IMR-90 (cell line): ENCODE measurements around the gene DNAJA4. TPM values are rescaled to one million over a fixed set of nuclear protein-coding genes. Genes with fewer than 3 reads are reported as not detected.

Source experiments
- ATAC-seq: fragments of 200-7000 bp; cut with Tn5 transposase; 2 replicates; pipeline ENCODE4 v1.9.1; 2020; ENCODE audit warnings: low read depth, mild to moderate bottlenecking, moderate library complexity
- BruUV-seq: library from RNA; stranded (reverse); fragments of 400-500 nt; replicated peaks from 2 replicates; lab custom pipeline; 2021; lab: Mats Ljungman, UMichigan
- CTCF ChIA-PET: fragments of 300-600 bp; formaldehyde crosslinking; extraction: SDS; loops from one replicate; lab custom pipeline; 2021; ENCODE audit warnings: antibody characterized with exemption; lab: Yijun Ruan, JAX
- POLR2A ChIA-PET: fragments of 300-600 bp; sonication (Branson Sonifier 250); formaldehyde crosslinking; loops from one replicate; lab custom pipeline; 2022; ENCODE audit warnings: antibody characterized with exemption; ENCODE audit not compliant: unreplicated experiment; lab: Charles Lee
- DNase-seq: peaks from one replicate; pipeline ENCODE4 v3.0.0; 2013
- H2AFZ ChIP-seq: replicated peaks from 2 replicates; pipeline ENCODE3; 2013; ENCODE audit warnings: low read length, mild to moderate bottlenecking; ENCODE audit not compliant: poor library complexity
- H2AK5ac ChIP-seq: 2 replicates; pipeline ENCODE4 v1.6.1; 2013; ENCODE audit warnings: low read depth, low read length, inconsistent platforms
- H2AK9ac ChIP-seq: replicated peaks from 2 replicates; pipeline ENCODE3; 2013; ENCODE audit warnings: mild to moderate bottlenecking, low read depth, low read length, moderate library complexity; ENCODE audit not compliant: poor library complexity
- H2BK120ac ChIP-seq: 2 replicates; pipeline ENCODE4 v1.6.1; 2013; ENCODE audit warnings: low read depth, low read length, inconsistent platforms
- H2BK15ac ChIP-seq: 3 replicates; pipeline ENCODE4 v1.6.1; 2013; ENCODE audit warnings: low read depth, low read length, inconsistent platforms
- H2BK20ac ChIP-seq: 2 replicates; pipeline ENCODE4 v1.6.1; 2013; ENCODE audit warnings: low read depth, mild to moderate bottlenecking, inconsistent platforms, low read length, moderate library complexity
- H2BK5ac ChIP-seq: 2 replicates; pipeline ENCODE4 v1.6.1; 2013; ENCODE audit warnings: mild to moderate bottlenecking, low read depth, low read length, inconsistent platforms; ENCODE audit not compliant: poor library complexity, severe bottlenecking
- H3K14ac ChIP-seq: replicated peaks from 2 replicates; pipeline ENCODE4 v1.6.1; 2013; ENCODE audit warnings: low read depth, low read length, inconsistent platforms
- H3K18ac ChIP-seq: 2 replicates; pipeline ENCODE4 v1.6.1; 2013; ENCODE audit warnings: low read depth, low read length, control low read depth
- H3K23ac ChIP-seq: 2 replicates; pipeline ENCODE4 v1.6.1; 2013; ENCODE audit warnings: low read depth, low read length, inconsistent platforms
- H3K27ac ChIP-seq: 2 replicates; pipeline ENCODE4 v1.5.1; 2013; ENCODE audit warnings: mild to moderate bottlenecking, control low read depth, low read length; ENCODE audit not compliant: insufficient read depth
- H3K27me3 ChIP-seq: 2 replicates; pipeline ENCODE4 v1.6.1; 2013; ENCODE audit warnings: low read length; ENCODE audit not compliant: control insufficient read depth, insufficient read depth
- H3K36me3 ChIP-seq: 2 replicates; pipeline ENCODE4 v1.6.1; 2013; ENCODE audit warnings: low read length, mixed read lengths; ENCODE audit not compliant: control insufficient read depth, insufficient read depth
- H3K4ac ChIP-seq: 2 replicates; pipeline ENCODE4 v1.6.1; 2013; ENCODE audit warnings: low read depth, low read length, inconsistent platforms
- H3K4me1 ChIP-seq: 2 replicates; pipeline ENCODE4 v1.6.1; 2013; ENCODE audit warnings: low read length, mixed read lengths; ENCODE audit not compliant: control insufficient read depth, insufficient read depth
- H3K4me2 ChIP-seq: 2 replicates; pipeline ENCODE4 v1.6.1; 2013; ENCODE audit warnings: low read depth, mild to moderate bottlenecking, control low read depth, low read length, moderate library complexity
- H3K4me3 ChIP-seq: 2 replicates; pipeline ENCODE4 v1.5.1; 2013; ENCODE audit warnings: low read depth, mild to moderate bottlenecking, control low read depth, low read length, moderate library complexity; ENCODE audit not compliant: insufficient read depth
- H3K56ac ChIP-seq: 2 replicates; pipeline ENCODE4 v1.6.1; 2013; ENCODE audit warnings: low read length, inconsistent platforms; ENCODE audit not compliant: insufficient read depth; ENCODE audit errors: extremely low read depth
- H3K79me1 ChIP-seq, 2 experiments: 2 replicates each; pipeline ENCODE4 v1.6.1; 2013; ENCODE audit warnings: low read length in 2 of 2, inconsistent platforms in 1 of 2, low read depth in 1 of 2
- H3K9ac ChIP-seq: 2 replicates; pipeline ENCODE4 v1.6.1; 2013; ENCODE audit warnings: low read depth, low read length, control low read depth
- H3K9me1 ChIP-seq: 2 replicates; pipeline ENCODE4 v1.6.1; 2013; ENCODE audit warnings: low read length, inconsistent platforms; ENCODE audit not compliant: insufficient read depth
- H3K9me3 ChIP-seq: 2 replicates; pipeline ENCODE4 v1.6.1; 2013; ENCODE audit warnings: low read length; ENCODE audit not compliant: control insufficient read depth, insufficient read depth
- H4K20me1 ChIP-seq: 2 replicates; pipeline ENCODE4 v1.6.1; 2013; ENCODE audit warnings: low read length, inconsistent platforms; ENCODE audit not compliant: insufficient read depth
- H4K5ac ChIP-seq: 2 replicates; pipeline ENCODE4 v1.6.1; 2013; ENCODE audit warnings: mild to moderate bottlenecking, low read depth, low read length, control low read depth
- H4K8ac ChIP-seq, 2 experiments: 2 replicates each; pipeline ENCODE4 v1.6.1; 2013; ENCODE audit warnings: low read depth in 2 of 2, low read length in 2 of 2, control low read depth in 1 of 2, inconsistent platforms in 1 of 2
- H4K91ac ChIP-seq: 2 replicates; pipeline ENCODE4 v1.6.1; 2013; ENCODE audit warnings: low read depth, low read length, inconsistent platforms; ENCODE audit not compliant: insufficient read depth
- MXI1 ChIP-seq: IDR thresholded peaks from 2 replicates; pipeline ENCODE4 v1.6.1; 2012; ENCODE audit warnings: low read depth, mild to moderate bottlenecking, low read length, moderate library complexity, borderline replicate concordance
- NFE2L2 ChIP-seq: fragments of 150-350 bp; IDR thresholded peaks from 2 replicates; pipeline ENCODE4 v1.6.1; 2016; ENCODE audit warnings: low read depth, mild to moderate bottlenecking, low read length
- POLR2A ChIP-seq: IDR thresholded peaks from 2 replicates; pipeline ENCODE4 v1.6.1; 2012; ENCODE audit warnings: mild to moderate bottlenecking, low read depth, low read length
- RAD21 ChIP-seq: IDR thresholded peaks from 2 replicates; pipeline ENCODE4 v1.6.1; 2012; ENCODE audit warnings: low read length, improper control_type of control experiment
- USF2 ChIP-seq: fragments of 150-350 bp; IDR thresholded peaks from 2 replicates; pipeline ENCODE4 v1.6.1; 2017; ENCODE audit warnings: mild to moderate bottlenecking, antibody characterized with exemption, low read length, low read depth
- WGBS, 2 experiments: methylation state at CpG; one replicate each; pipeline versions ENCODE4 v1.1.5 to v1.1.7; 2013; ENCODE audit warnings: missing lambda C conversion rate in 2 of 2; ENCODE audit not compliant: insufficient read length in 1 of 2; ENCODE audit errors: extremely low coverage in 2 of 2; 5-methylcytosine and 5-hydroxymethylcytosine counted together
- dilution Hi-C: fragments of 300-500 bp; cut with HindIII; formaldehyde crosslinking; loops from one replicate; pipeline ENCODE4 v1.14.3; 2018; ENCODE audit warnings: low sequenced_read_pairs; ENCODE audit not compliant: unreplicated experiment
- in situ Hi-C: fragments of 300-500 bp; cut with MboI; formaldehyde crosslinking; loops from 3 replicates; pipeline ENCODE4 v1.14.3; 2019; ENCODE audit warnings: low sequenced_read_pairs, inconsistent platforms, mixed read lengths
- intact Hi-C: fragments of 100-400 bp; cut with micrococcal nuclease; formaldehyde crosslinking; loops from 2 replicates; pipeline ENCODE4 v1.10.0; 2022
- polyA plus RNA-seq, 3 experiments: library from polyadenylated mRNA; depleted of rRNA; stranded (reverse); fragments of >200 nt; gene quantifications; 2 replicates each; pipeline ENCODE4 v1.2.3, GENCODE V29; 2012; ENCODE audit warnings: low replicate concordance in 1 of 3
- total RNA-seq: library from RNA; depleted of rRNA; stranded (reverse); fragments of >200 nt; gene quantifications from 2 replicates; pipeline ENCODE4 v1.2.3, GENCODE V29; 2012

Gene DNAJA4
- total and polyA plus RNA-seq, 2 of the 4 experiments (the other 2 are of a cell fraction): 0.18 to 0.32 TPM

GRCh38 chr15:78261062-78261461 is 3.3 kb upstream of the DNAJA4 start:
- in situ Hi-C loops: no loop called here
- Histone ChIP-seq H3K14ac (no peak overlapping the region), H2BK120ac (no peak overlapping the region), H3K56ac (no peak overlapping the region), H3K4me1 (peaks cover 5% of the 10 kb centered on the region), H3K36me3 (no peaks in the 10 kb centered on the region), H3K9me1 (0 out of 2 replicates have a peak, but pooled peaks cover 3% of the 10 kb centered on the region), H3K79me1 (no peaks in the 10 kb centered on the region), H3K9ac (no peak overlapping the region), H3K27me3 (peaks cover 30% of the 10 kb centered on the region), H2AFZ (no peak overlapping the region), H4K5ac (no peak overlapping the region), H3K4ac (no peak overlapping the region), H3K4me3 (no peak overlapping the region), H3K27ac (no peak overlapping the region), H3K18ac (no peak overlapping the region), H4K91ac (no peak overlapping the region), H2BK5ac (no peak overlapping the region), H2BK15ac (no peak overlapping the region), H3K23ac (no peak overlapping the region), H2AK9ac (no peak overlapping the region), H2BK20ac (no peak overlapping the region), H4K8ac (no peak overlapping the region), H4K20me1 (no peaks in the 10 kb centered on the region), H3K4me2 (no peak overlapping the region), H3K9me3 (no peaks in the 10 kb centered on the region), H2AK5ac (no peak overlapping the region)
- ATAC-seq (no peak), DNase-seq (no peak)
- CTCF ChIA-PET: interaction anchor here (0.7 kb wide), 1 partner anchor 1167 kb away, joined by 4 read pairs; no protein-coding TSS in a partner anchor
- TF ChIP-seq RAD21 (no peak), NFE2L2 (no peak), USF2 (no peak), MXI1 (no peak), POLR2A (no peak)
- dilution Hi-C loops: no loop called here
- 70% methylated on average over 2 of the region's 3 CpGs; no CpG with 5 or more reads in 1 of the 2 experiments for WGBS, 2 experiments
- BruUV-seq: no TSS peak
- intact Hi-C loops: no loop called here
- POLR2A ChIA-PET: no interaction called here
